Rectal smooth muscle tissue (tissue), 1 donor: Measurements from ENCODE around the gene TTLL8.

Experiments
- H3K27ac ChIP-seq: one replicate; pipeline ENCODE4 v1.7.0; 2013; ENCODE audit warnings: low read depth, low read length, inconsistent platforms
- H3K27me3 ChIP-seq: one replicate; pipeline ENCODE4 v1.7.0; 2013; ENCODE audit warnings: low read length; ENCODE audit not compliant: control insufficient read depth, insufficient read depth
- H3K36me3 ChIP-seq: one replicate; pipeline ENCODE4 v1.7.0; 2013; ENCODE audit warnings: low read length; ENCODE audit not compliant: control insufficient read depth, insufficient read depth
- H3K4me1 ChIP-seq: one replicate; pipeline ENCODE4 v1.7.0; 2013; ENCODE audit warnings: low read length; ENCODE audit not compliant: control insufficient read depth, insufficient read depth
- H3K4me3 ChIP-seq: one replicate; pipeline ENCODE4 v1.7.0; 2013; ENCODE audit warnings: low read length
- H3K9ac ChIP-seq: one replicate; pipeline ENCODE4 v1.7.0; 2013; ENCODE audit warnings: low read length

Gene TTLL8

DNA sequence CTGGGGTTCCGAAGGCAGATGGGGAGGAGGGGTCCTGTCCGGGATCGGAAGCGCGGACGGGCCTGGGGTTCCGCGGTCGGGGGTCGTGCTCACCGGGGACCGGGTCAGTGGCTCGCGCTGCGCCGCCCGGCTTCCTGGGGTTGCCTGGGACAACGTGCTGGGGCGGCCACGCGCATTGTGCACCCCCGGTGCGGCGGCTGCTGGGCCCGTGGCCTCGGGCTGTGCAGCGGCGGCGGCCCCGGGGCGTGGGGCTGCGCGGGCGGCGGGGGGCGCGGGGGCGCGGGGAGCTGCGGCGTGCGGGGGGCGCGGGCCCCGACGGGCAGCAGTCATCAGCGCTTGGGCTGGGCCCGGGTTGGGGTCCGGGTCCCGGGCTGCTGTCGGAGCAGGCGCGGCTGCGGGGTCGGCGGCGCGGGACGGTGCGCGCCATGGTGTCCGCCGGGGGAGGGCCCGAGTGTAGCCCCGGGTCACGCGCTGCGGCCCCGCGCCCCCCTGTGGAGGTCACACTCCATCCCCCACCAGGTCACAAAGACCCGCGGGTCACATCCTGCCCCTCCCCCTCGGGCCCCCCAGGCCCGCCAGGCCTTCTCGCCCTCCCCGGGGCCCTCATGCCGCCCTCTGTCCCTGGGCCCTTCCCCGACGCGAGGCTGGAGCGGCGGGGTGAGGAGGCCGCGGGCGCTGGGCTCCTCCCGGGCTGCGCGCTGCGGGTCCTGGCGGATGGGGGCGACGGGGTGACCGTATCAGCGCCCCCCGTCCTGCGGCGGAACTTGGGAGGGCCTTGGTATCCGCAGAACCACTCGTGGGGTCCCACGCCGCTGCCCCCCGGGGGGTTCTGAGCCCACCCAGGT, at the start of gene TTLL8:
TTLL8 (minus strand) TSS at position 238 of the 845 bp plus-strand sequence.
- H3K27me3 ChIP-seq = peaks cover 2% of the 10 kb centered on the region
- H3K4me1 ChIP-seq = no peaks in the 10 kb centered on the region
- no peak within 1 kb of the TSS for H3K4me3 ChIP-seq
- no peak within 1 kb of the TSS for H3K27ac ChIP-seq
- no peaks in the 10 kb centered on the region for H3K36me3 ChIP-seq
- H3K9ac ChIP-seq = no peak within 1 kb of the TSS

- no peaks in the 10 kb centered on the region for H3K4me1 ChIP-seq
- no peak overlapping the region for H3K4me3 ChIP-seq
- H3K27ac ChIP-seq = no peak overlapping the region
Measured at GRCh38 chr22:50107529-50107928, 49.4 kb upstream of the TTLL8 start.

DNA sequence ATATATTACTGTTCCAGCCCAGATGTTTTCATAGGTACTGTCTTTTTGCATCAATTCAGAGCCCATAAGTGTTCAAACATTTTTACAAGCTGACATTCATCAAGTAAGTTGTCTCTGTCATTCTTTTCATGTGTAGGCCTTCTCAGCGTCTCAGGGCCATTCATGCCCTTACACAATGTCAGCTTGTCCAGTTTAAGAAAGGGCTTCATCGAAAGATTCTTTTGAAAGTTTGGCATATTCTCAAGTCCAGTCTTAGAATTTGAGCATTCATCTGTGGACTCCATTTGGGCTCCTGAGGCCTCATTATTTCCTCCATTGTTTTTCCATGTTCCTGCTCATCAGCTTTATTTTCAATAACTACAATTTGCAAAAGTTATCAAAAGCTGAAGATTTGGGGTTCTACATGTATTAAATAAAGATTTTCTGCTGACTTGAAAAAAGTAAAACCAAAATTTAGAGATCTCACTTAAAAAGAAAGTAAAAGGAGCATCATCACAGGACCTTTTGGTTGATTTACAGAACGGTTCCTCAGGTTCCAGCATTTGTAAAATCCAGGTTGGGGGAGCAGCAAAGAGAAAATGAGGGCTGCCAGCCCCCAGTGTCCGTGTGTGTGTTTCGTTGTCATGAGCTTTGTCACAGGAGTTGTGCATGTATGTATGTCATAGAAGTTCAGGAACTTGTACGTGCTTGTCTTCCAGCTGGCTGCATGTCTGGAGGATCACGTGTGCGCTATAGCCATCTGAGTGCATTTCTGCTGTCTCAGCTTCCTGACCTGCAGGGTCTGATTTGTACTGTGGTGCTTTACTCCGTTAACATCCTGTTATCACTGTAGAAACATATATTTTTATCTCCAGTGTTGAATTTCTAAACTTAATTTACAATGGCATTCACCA, 47.4 kb upstream of the TTLL8 start:
- Histone ChIP-seq H3K4me1 (no peaks in the 10 kb centered on the region), H3K4me3 (no peak overlapping the region), H3K36me3 (no peaks in the 10 kb centered on the region), H3K9ac (no peak overlapping the region), H3K27ac (no peak overlapping the region), H3K27me3 (no peaks in the 10 kb centered on the region)

More at GRCh38 chr22:50107529-50107928, 49.4 kb upstream of the TTLL8 start:
- H3K27me3 ChIP-seq = no peaks in the 10 kb centered on the region
- H3K9ac ChIP-seq = no peak overlapping the region
- H3K36me3 ChIP-seq = no peaks in the 10 kb centered on the region

DNA sequence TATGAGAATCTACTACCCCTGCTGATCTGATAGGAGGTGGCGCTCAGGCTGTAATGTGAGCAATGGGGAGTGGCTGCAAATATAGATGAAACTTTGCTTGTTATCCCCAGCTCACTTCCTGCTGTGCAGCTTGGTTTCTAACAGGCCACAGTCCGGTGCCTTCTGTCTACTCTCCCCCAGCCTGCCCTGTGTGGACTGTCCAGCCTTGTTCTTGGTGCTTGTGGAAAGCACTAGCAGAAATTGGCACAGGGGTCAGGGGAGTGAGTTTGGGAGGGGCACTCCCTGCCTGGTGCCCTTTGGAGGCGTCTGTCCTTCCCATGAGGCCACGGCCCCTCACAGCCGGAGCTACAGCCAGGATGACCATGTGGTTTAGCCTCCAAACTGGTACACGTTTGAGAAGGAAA, 46.0 kb upstream of the TTLL8 start:
- Histone ChIP-seq H3K4me1 (no peaks in the 10 kb centered on the region), H3K27me3 (no peaks in the 10 kb centered on the region), H3K9ac (no peak overlapping the region), H3K4me3 (no peak overlapping the region), H3K36me3 (no peaks in the 10 kb centered on the region), H3K27ac (no peak overlapping the region)

DNA sequence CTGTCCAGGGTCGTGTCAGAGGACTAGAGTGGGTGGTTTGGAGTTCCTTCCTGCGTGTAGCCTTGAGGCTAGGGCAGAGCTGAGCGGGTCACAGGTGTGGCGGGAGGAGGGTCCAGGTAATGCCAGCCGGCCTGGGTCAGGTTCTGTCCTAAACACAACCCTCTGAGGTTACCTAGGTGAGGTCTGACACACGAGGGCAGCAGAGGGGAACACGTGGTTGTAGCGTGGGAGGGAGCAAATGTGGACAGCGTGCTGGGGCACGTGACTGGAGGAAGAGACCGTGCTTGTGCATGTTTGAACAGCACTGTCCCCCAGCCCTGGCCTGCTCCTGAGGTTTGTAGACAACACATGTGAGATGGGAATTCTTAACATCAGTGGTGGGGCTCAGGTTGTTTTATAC, 44.8 kb upstream of the TTLL8 start:
- H3K27me3 ChIP-seq = no peaks in the 10 kb centered on the region
- H3K36me3 ChIP-seq = no peaks in the 10 kb centered on the region
- no peak overlapping the region for H3K9ac ChIP-seq
- no peak overlapping the region for H3K4me3 ChIP-seq
- no peak overlapping the region for H3K27ac ChIP-seq
- H3K4me1 ChIP-seq = no peaks in the 10 kb centered on the region

- H3K4me1 ChIP-seq = no peaks in the 10 kb centered on the region
- H3K36me3 ChIP-seq = no peaks in the 10 kb centered on the region
- H3K27ac ChIP-seq = no peak overlapping the region
- H3K4me3 ChIP-seq = no peak overlapping the region
- H3K9ac ChIP-seq = no peak overlapping the region
- no peaks in the 10 kb centered on the region for H3K27me3 ChIP-seq
Measured at GRCh38 chr22:50101870-50102565, 43.9 kb upstream of the TTLL8 start.

GRCh38 chr22:50098052-50098451, 40.0 kb upstream of the TTLL8 start:
- H3K9ac ChIP-seq = no peak overlapping the region
- no peak overlapping the region for H3K4me3 ChIP-seq
- H3K27ac ChIP-seq = no peak overlapping the region
- no peaks in the 10 kb centered on the region for H3K4me1 ChIP-seq
- no peaks in the 10 kb centered on the region for H3K27me3 ChIP-seq
- no peaks in the 10 kb centered on the region for H3K36me3 ChIP-seq

GRCh38 chr22:50092342-50092741, 34.2 kb upstream of the TTLL8 start:
- H3K4me3 ChIP-seq = no peak overlapping the region
- H3K36me3 ChIP-seq = no peaks in the 10 kb centered on the region
- H3K27me3 ChIP-seq = peaks cover 3% of the 10 kb centered on the region
- H3K9ac ChIP-seq = no peak overlapping the region
- no peaks in the 10 kb centered on the region for H3K4me1 ChIP-seq
- no peak overlapping the region for H3K27ac ChIP-seq

DNA sequence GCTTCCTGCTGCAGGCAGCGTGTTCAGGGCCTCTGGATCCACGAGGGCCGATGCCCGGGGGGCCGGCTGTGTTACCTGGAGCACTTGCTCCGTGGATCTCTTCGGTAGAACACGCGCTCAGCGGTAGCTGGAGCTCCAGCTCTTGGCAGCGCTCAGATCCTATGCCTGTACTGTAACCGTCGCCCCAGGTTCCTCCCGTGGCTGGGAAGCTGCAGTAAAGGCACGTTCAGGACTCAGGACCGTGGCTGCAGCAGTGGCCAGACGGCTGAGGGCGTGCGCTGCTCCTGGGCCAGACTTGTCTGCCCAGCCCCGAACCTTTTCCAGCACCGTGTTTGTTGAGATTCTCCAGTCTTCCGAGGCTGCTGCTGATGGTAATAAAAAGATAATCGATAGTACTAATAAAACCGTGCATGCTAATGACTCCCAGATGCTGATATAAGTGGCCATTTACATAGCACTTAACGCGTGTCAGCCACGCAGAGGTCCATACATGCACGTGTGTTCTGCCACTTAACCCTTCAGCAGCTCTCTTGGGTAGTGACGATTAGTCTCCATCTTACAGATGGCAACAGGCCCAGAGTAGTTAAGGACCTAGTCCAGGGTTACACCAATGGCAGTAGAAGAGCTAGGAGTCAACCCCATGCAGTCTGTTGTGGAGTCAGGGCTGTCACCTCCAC, 33.1 kb upstream of the TTLL8 start:
- Histone ChIP-seq H3K27ac (no peak overlapping the region), H3K4me1 (no peaks in the 10 kb centered on the region), H3K36me3 (no peaks in the 10 kb centered on the region), H3K27me3 (peaks cover 3% of the 10 kb centered on the region), H3K4me3 (no peak overlapping the region), H3K9ac (no peak overlapping the region)

GRCh38 chr22:50090412-50090714, 32.3 kb upstream of the TTLL8 start:
- no peak overlapping the region for H3K9ac ChIP-seq

GRCh38 chr22:50089682-50090411, 31.7 kb upstream of the TTLL8 start, which contains the start of gene MOV10L1:
TSS of gene MOV10L1 (plus strand) at chr22:50090006. CDS start at chr22:50090089, 83 bp downstream.
- H3K36me3 ChIP-seq = no peaks in the 10 kb centered on the region
- H3K27ac ChIP-seq = no peak within 1 kb of the TSS
- no peaks in the 10 kb centered on the region for H3K4me1 ChIP-seq
- H3K27me3 ChIP-seq = peaks cover 3% of the 10 kb centered on the region
- no peak within 1 kb of the TSS for H3K4me3 ChIP-seq
- no peak within 1 kb of the TSS for H3K9ac ChIP-seq

More at GRCh38 chr22:50090412-50090714, 32.3 kb upstream of the TTLL8 start:
- Histone ChIP-seq H3K27me3 (peaks cover 3% of the 10 kb centered on the region), H3K4me1 (no peaks in the 10 kb centered on the region), H3K36me3 (no peaks in the 10 kb centered on the region), H3K4me3 (no peak overlapping the region), H3K27ac (no peak overlapping the region)
